DND-41 (cell line): Measurements from ENCODE around the gene CRCP.

Experiments
- EZH2 ChIP-seq: IDR thresholded peaks from 3 replicates; pipeline ENCODE4 v1.6.1; 2012; ENCODE audit warnings: borderline replicate concordance, low read depth, mild to moderate bottlenecking, moderate library complexity, low read length, inconsistent platforms; ENCODE audit not compliant: severe bottlenecking
- TF ChIP-seq, protein P1 (sequence below): IDR thresholded peaks from 2 replicates; pipeline ENCODE4 v1.5.1; 2012; ENCODE audit warnings: borderline replicate concordance, low read length, moderate library complexity, mild to moderate bottlenecking; ENCODE audit not compliant: poor library complexity, severe bottlenecking; ENCODE audit errors: extremely low read depth

GRCh38 chr7:66125052-66125694 lies 10.5 kb downstream of the CRCP start:
- TF ChIP-seq, protein P1, sequence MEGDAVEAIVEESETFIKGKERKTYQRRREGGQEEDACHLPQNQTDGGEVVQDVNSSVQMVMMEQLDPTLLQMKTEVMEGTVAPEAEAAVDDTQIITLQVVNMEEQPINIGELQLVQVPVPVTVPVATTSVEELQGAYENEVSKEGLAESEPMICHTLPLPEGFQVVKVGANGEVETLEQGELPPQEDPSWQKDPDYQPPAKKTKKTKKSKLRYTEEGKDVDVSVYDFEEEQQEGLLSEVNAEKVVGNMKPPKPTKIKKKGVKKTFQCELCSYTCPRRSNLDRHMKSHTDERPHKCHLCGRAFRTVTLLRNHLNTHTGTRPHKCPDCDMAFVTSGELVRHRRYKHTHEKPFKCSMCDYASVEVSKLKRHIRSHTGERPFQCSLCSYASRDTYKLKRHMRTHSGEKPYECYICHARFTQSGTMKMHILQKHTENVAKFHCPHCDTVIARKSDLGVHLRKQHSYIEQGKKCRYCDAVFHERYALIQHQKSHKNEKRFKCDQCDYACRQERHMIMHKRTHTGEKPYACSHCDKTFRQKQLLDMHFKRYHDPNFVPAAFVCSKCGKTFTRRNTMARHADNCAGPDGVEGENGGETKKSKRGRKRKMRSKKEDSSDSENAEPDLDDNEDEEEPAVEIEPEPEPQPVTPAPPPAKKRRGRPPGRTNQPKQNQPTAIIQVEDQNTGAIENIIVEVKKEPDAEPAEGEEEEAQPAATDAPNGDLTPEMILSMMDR: no peak
- TF ChIP-seq EZH2: no peak
